ENCODE data around the gene COTL1. TPM values are rescaled to one million over a fixed set of nuclear protein-coding genes. Genes with fewer than 3 reads are reported as not detected.

COTL1 gene
- total and polyA plus RNA-seq, 4 donors: 62.4 to 223 (median 142) TPM

GRCh38 chr16:84614968-84615813 lies 2.7 kb downstream of the COTL1 start:
- no peak for DNase-seq
- 64 to 71% methylated on average over 20 of the region's 20 CpGs for WGBS, 2 donors
- ATAC-seq (ENCODE audit: insufficient read depth, low FRiP score): no peak
- Histone ChIP-seq H3K27ac (ENCODE audit: low read depth in 1 of 2, low read length in 1 of 2) (no peak overlapping the region), H3K4me1 (ENCODE audit: control insufficient read depth in 5 of 5, insufficient read depth in 5 of 5, low read length in 5 of 5) (peaks cover 0 to 45% (median 18%) of the 10 kb centered on the region in 5 donors), H3K9me3 (ENCODE audit: control insufficient read depth in 4 of 4, insufficient read depth in 3 of 4, low read length in 3 of 4) (no peaks in the 10 kb centered on the region), H3K36me3 (ENCODE audit: control insufficient read depth in 4 of 4, insufficient read depth in 4 of 4, low read length in 4 of 4) (peaks cover 0 to 4% (median 0%) of the 10 kb centered on the region in 4 donors), H3K27me3 (ENCODE audit: control insufficient read depth in 3 of 3, insufficient read depth in 3 of 3, low read length in 2 of 3) (no peaks in the 10 kb centered on the region), H3K9ac (ENCODE audit: insufficient read depth in 1 of 2, low read length in 2 of 2) (no peak overlapping the region), H3K4me3 (no peak overlapping the region)
- no peak for TF ChIP-seq CTCF (IDR thresholded peaks at IDR 0.05; ENCODE audit: control extremely low read depth, extremely low read depth)

- ATAC-seq (ENCODE audit: insufficient read depth, low FRiP score): no peak
- H3K9me3 ChIP-seq (ENCODE audit: control insufficient read depth in 4 of 4, insufficient read depth in 3 of 4, low read length in 3 of 4): no peaks in the 10 kb centered on the region
- no peaks in the 10 kb centered on the region for H3K27me3 ChIP-seq (ENCODE audit: control insufficient read depth in 3 of 3, insufficient read depth in 3 of 3, low read length in 2 of 3)
- H3K36me3 ChIP-seq (ENCODE audit: control insufficient read depth in 4 of 4, insufficient read depth in 4 of 4, low read length in 4 of 4): peaks cover 0 to 4% (median 0%) of the 10 kb centered on the region in 4 donors
- DNase-seq: no peak
- 82 to 86% methylated on average over 3 of the region's 3 CpGs for WGBS, 2 donors
- peaks cover 0 to 45% (median 18%) of the 10 kb centered on the region in 5 donors for H3K4me1 ChIP-seq (ENCODE audit: control insufficient read depth in 5 of 5, insufficient read depth in 5 of 5, low read length in 5 of 5)
- no peak overlapping the region for H3K27ac ChIP-seq (ENCODE audit: low read depth in 1 of 2, low read length in 1 of 2)
- no peak overlapping the region for H3K9ac ChIP-seq (ENCODE audit: insufficient read depth in 1 of 2, low read length in 2 of 2)
- no peak overlapping the region for H3K4me3 ChIP-seq
- TF ChIP-seq CTCF (IDR thresholded peaks at IDR 0.05; ENCODE audit: control extremely low read depth, extremely low read depth): no peak
These were observed 3.3 kb downstream of the COTL1 start for GRCh38 chr16:84614623-84614967.

- Histone ChIP-seq H3K9ac (ENCODE audit: insufficient read depth in 1 of 2, low read length in 2 of 2) (no peak overlapping the region), H3K36me3 (ENCODE audit: control insufficient read depth in 4 of 4, insufficient read depth in 4 of 4, low read length in 4 of 4) (peaks cover 0 to 4% (median 0%) of the 10 kb centered on the region in 4 donors), H3K27ac (ENCODE audit: low read depth in 1 of 2, low read length in 1 of 2) (no peak overlapping the region), H3K27me3 (ENCODE audit: control insufficient read depth in 3 of 3, insufficient read depth in 3 of 3, low read length in 2 of 3) (no peaks in the 10 kb centered on the region), H3K4me1 (ENCODE audit: control insufficient read depth in 5 of 5, insufficient read depth in 5 of 5, low read length in 5 of 5) (peaks cover 0 to 45% (median 18%) of the 10 kb centered on the region in 5 donors), H3K9me3 (ENCODE audit: control insufficient read depth in 4 of 4, insufficient read depth in 3 of 4, low read length in 3 of 4) (no peaks in the 10 kb centered on the region), H3K4me3 (no peak overlapping the region)
- no peak for TF ChIP-seq CTCF (IDR thresholded peaks at IDR 0.05; ENCODE audit: control extremely low read depth, extremely low read depth)
- DNase-seq: no peak
- WGBS, 2 donors: 82 to 88% methylated on average over 12 of the region's 12 CpGs
- no peak for ATAC-seq (ENCODE audit: insufficient read depth, low FRiP score)
These were observed 3.8 kb downstream of the COTL1 start for GRCh38 chr16:84614073-84614459.
